Parathyroid adenoma (tissue), 2 donors: ENCODE data around the gene UBR2.

Experiments
- H2AFZ ChIP-seq: fragments of 300-600 bp; sonication (generic); one replicate; pipeline ENCODE4 v1.7.0; 2017; ENCODE audit warnings: antibody characterized with exemption, mild to moderate bottlenecking
- H3K27ac ChIP-seq: fragments of 300-600 bp; sonication (generic); one replicate; pipeline ENCODE4 v1.7.0; 2017
- H3K27me3 ChIP-seq: fragments of 300-600 bp; sonication (generic); one replicate; pipeline ENCODE4 v1.7.0; 2017; ENCODE audit warnings: low read length; ENCODE audit not compliant: control insufficient read depth, insufficient read depth
- H3K36me3 ChIP-seq: fragments of 300-600 bp; sonication (generic); one replicate; pipeline ENCODE4 v1.7.0; 2017; ENCODE audit warnings: low read length; ENCODE audit not compliant: control insufficient read depth, insufficient read depth
- H3K4me1 ChIP-seq: fragments of 300-600 bp; sonication (generic); one replicate; pipeline ENCODE4 v1.7.0; 2017; ENCODE audit warnings: control low read depth
- H3K4me2 ChIP-seq: fragments of 300-600 bp; sonication (generic); one replicate; pipeline ENCODE4 v1.7.0; 2017; ENCODE audit warnings: low read length
- H3K4me3 ChIP-seq: fragments of 300-600 bp; sonication (generic); one replicate; pipeline ENCODE4 v1.7.0; 2017; ENCODE audit warnings: low read depth, low read length
- H3K79me2 ChIP-seq: fragments of 300-600 bp; sonication (generic); one replicate; pipeline ENCODE4 v1.7.0; 2017; ENCODE audit warnings: control low read depth
- H3K9ac ChIP-seq: fragments of 300-600 bp; sonication (generic); one replicate; pipeline ENCODE4 v1.7.0; 2017; ENCODE audit warnings: mild to moderate bottlenecking
- H3K9me3 ChIP-seq: fragments of 300-600 bp; sonication (generic); one replicate; pipeline ENCODE4 v1.7.0; 2017; ENCODE audit warnings: low read length; ENCODE audit not compliant: control insufficient read depth
- TF ChIP-seq, protein P1 (sequence below): fragments of 300-600 bp; sonication (generic); IDR thresholded peaks from one replicate; pipeline ENCODE4 v1.7.0; 2017; ENCODE audit warnings: antibody characterized with exemption, mild to moderate bottlenecking
- donor health status: primary hyperparathyroidism.

Gene UBR2

DNA sequence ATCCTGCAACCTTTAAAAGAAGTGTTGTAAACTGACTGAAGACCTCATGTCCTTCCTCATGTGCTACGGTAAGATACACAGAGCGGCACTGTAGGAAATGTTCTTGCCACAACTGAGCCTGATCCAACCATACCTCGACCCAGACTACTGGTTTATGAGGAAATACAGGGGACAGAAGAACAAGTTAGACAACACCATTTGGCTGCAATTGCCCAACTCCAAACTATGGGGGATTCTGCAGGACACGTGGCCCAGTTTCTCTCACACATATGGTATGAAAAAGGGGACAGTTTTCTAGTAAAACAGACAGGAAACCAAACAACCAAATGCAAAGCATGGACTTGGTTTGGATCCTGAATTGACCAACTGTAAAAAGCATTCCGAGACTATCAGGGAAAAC is 148.1 kb downstream of the UBR2 start:
- TF ChIP-seq, protein P1, sequence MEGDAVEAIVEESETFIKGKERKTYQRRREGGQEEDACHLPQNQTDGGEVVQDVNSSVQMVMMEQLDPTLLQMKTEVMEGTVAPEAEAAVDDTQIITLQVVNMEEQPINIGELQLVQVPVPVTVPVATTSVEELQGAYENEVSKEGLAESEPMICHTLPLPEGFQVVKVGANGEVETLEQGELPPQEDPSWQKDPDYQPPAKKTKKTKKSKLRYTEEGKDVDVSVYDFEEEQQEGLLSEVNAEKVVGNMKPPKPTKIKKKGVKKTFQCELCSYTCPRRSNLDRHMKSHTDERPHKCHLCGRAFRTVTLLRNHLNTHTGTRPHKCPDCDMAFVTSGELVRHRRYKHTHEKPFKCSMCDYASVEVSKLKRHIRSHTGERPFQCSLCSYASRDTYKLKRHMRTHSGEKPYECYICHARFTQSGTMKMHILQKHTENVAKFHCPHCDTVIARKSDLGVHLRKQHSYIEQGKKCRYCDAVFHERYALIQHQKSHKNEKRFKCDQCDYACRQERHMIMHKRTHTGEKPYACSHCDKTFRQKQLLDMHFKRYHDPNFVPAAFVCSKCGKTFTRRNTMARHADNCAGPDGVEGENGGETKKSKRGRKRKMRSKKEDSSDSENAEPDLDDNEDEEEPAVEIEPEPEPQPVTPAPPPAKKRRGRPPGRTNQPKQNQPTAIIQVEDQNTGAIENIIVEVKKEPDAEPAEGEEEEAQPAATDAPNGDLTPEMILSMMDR, result no peak
- no peaks in the 10 kb centered on the region for H3K4me1 ChIP-seq

DNA sequence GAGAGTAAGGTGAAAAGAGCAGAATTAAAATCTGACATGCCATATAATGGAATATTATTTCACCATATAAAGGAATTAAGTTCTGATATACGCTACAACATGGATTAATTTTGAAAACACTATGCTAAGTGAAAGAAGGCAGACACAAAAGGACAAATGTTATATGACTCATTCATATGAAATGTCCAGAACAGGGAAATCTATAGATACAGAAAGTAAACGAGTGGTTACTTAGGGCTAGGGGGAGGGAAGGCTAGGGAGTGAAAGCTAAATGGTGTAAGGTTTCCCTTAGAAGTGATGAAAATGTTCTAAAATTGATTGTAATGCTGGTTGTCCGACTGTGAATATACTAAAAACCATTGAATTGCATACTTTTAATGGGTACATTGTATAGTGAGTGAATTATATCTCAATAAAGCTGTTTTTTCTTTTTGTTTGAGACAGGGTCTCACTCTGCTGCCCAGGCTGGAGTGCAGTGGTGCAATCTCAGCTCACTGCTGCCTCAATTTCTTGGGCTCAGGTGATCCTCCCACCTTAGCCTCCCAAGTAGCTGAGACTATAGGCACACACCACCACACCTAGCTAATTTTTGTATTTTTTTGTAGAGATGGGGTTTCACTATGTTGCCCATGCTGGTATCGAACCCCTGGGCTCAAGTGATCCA is 150.4 kb downstream of the UBR2 start:
- H2AFZ ChIP-seq, result no peak overlapping the region
- no peak overlapping the region for H3K9ac ChIP-seq
- H3K36me3 ChIP-seq, result no peaks in the 10 kb centered on the region
- H3K27ac ChIP-seq, result no peak overlapping the region
- no peaks in the 10 kb centered on the region for H3K27me3 ChIP-seq
- no peak overlapping the region for H3K4me2 ChIP-seq
- TF ChIP-seq, protein P1, result no peak
- no peaks in the 10 kb centered on the region for H3K79me2 ChIP-seq
- no peak overlapping the region for H3K4me3 ChIP-seq
- no peaks in the 10 kb centered on the region for H3K9me3 ChIP-seq
- H3K4me1 ChIP-seq, result no peaks in the 10 kb centered on the region

More for the DNA sequence above, 148.1 kb downstream of the UBR2 start:
- H3K9ac ChIP-seq, result no peak overlapping the region
- no peaks in the 10 kb centered on the region for H3K27me3 ChIP-seq
- no peaks in the 10 kb centered on the region for H3K79me2 ChIP-seq
- no peak overlapping the region for H3K4me3 ChIP-seq
- H3K36me3 ChIP-seq, result no peaks in the 10 kb centered on the region
- no peak overlapping the region for H3K4me2 ChIP-seq
- H2AFZ ChIP-seq, result no peak overlapping the region
- no peaks in the 10 kb centered on the region for H3K9me3 ChIP-seq
- no peak overlapping the region for H3K27ac ChIP-seq

DNA sequence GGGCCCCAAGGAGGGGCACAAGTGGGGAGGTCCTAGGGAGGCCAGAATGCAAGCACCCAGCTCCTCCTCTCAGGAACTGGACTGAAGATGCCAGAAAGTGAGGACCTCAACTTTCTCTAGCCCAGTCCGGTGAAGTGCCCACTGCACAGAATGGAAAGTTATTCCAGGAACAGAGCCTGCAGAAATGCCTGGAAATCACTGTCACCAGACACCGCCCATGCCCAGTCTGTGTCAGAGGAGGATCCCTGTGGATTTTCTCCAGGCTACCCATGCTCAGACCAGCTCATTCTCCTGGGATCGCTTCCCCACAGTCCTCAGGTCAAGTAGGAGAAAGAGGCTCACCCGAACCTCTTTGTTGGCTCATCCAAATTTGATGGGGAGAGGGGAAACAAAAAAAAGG is 152.0 kb downstream of the UBR2 start:
- H3K4me3 ChIP-seq, result no peak overlapping the region
- no peak overlapping the region for H2AFZ ChIP-seq
- H3K4me2 ChIP-seq, result no peak overlapping the region
- H3K4me1 ChIP-seq, result no peaks in the 10 kb centered on the region
- H3K79me2 ChIP-seq, result no peaks in the 10 kb centered on the region
- H3K9me3 ChIP-seq, result no peaks in the 10 kb centered on the region
- TF ChIP-seq, protein P1, result no peak
- no peaks in the 10 kb centered on the region for H3K36me3 ChIP-seq
- H3K27ac ChIP-seq, result no peak overlapping the region
- H3K27me3 ChIP-seq, result no peaks in the 10 kb centered on the region
- H3K9ac ChIP-seq, result no peak overlapping the region

DNA sequence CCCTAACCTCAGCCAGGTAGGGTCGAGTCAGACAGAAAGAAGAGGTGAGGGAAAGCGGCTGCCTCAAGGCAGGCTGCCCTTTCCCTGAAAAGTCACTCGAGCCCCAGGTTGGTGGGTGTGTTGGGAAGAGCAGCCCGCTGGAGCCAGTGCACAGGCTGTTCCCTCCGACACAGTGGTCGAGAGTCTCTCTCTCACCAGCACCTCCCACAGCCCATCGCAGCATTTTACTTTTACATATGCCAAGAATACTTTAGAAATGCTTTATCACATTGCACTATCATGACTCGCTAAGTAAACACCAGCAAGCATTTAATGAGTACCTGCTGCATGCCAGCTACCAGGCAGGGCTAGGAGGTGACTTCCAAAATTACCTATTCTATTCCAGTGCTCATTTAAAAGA is 156.9 kb downstream of the UBR2 start:
- Histone ChIP-seq H2AFZ (no peak overlapping the region), H3K79me2 (no peaks in the 10 kb centered on the region)
- TF ChIP-seq, protein P1, result no peak

DNA sequence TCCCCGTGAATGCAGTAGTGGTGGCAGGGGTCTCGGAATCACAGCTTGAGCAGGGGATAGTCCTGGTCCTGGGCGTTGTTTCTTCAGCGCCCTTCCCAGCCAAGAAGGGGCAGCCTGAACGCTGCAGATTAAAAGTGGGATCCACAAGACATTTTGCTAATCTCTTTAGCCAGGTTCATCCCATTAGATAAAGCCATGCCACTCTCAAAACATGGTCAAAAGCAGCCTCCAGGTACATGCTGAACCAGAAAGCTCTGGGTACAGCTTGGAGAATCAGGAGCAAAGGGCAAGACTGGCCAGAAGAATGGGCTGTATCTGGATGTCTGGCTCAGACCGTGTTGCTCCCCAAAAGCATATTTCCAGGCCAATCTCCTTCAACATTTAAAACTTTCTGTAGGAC is 158.7 kb downstream of the UBR2 start, which contains the start of gene PRPH2:
TSS of gene PRPH2 (minus strand) at position 101 of the 400 bp plus-strand sequence. CDS start 263 bp downstream, outside the sequence.
- Histone ChIP-seq H3K4me1 (peaks cover 15% of the 10 kb centered on the region), H3K9me3 (no peaks in the 10 kb centered on the region), H2AFZ (no peak within 1 kb of the TSS), H3K27ac (no peak within 1 kb of the TSS), H3K9ac (no peak within 1 kb of the TSS), H3K4me3 (no peak within 1 kb of the TSS), H3K36me3 (no peaks in the 10 kb centered on the region), H3K27me3 (no peaks in the 10 kb centered on the region), H3K4me2 (no peak within 1 kb of the TSS), H3K79me2 (no peaks in the 10 kb centered on the region)
- TF ChIP-seq, protein P1, result no peak

More for the DNA sequence above, 156.9 kb downstream of the UBR2 start:
- H3K4me3 ChIP-seq, result no peak overlapping the region
- H3K4me1 ChIP-seq, result no peaks in the 10 kb centered on the region
- no peak overlapping the region for H3K4me2 ChIP-seq
- no peaks in the 10 kb centered on the region for H3K27me3 ChIP-seq
- no peak overlapping the region for H3K9ac ChIP-seq
- no peaks in the 10 kb centered on the region for H3K9me3 ChIP-seq
- H3K36me3 ChIP-seq, result no peaks in the 10 kb centered on the region
- no peak overlapping the region for H3K27ac ChIP-seq
